ENCODE results near the gene CTIF.

The CTIF gene

GRCh38 chr18:48533340-48534070 lies 5.3 kb upstream of the CTIF start:
- Histone ChIP-seq H3K27ac (ENCODE audit: low read length) (no peak overlapping the region), H3K9ac (ENCODE audit: low read length in 2 of 2) (no peak overlapping the region), H3K36me3 (ENCODE audit: control insufficient read depth in 2 of 2, insufficient read depth in 2 of 2, low read length in 2 of 2) (no peaks in the 10 kb centered on the region), H3K9me3 (ENCODE audit: control insufficient read depth in 2 of 2, low read length in 2 of 2) (no peaks in the 10 kb centered on the region), H3K4me1 (ENCODE audit: control insufficient read depth, insufficient read depth, low read length) (peaks cover 3% of the 10 kb centered on the region), H3K4me3 (ENCODE audit: low read length in 2 of 2) (no peak overlapping the region), H3K27me3 (ENCODE audit: control insufficient read depth in 1 of 2, insufficient read depth in 2 of 2, low read length in 2 of 2) (peaks cover 0 to 3% of the 10 kb centered on the region in 2 donors)

GRCh38 chr18:48534364-48534763 lies 4.5 kb upstream of the CTIF start:
- Histone ChIP-seq H3K4me3 (ENCODE audit: low read length in 2 of 2) (no peak overlapping the region), H3K36me3 (ENCODE audit: control insufficient read depth in 2 of 2, insufficient read depth in 2 of 2, low read length in 2 of 2) (no peaks in the 10 kb centered on the region), H3K9me3 (ENCODE audit: control insufficient read depth in 2 of 2, low read length in 2 of 2) (no peaks in the 10 kb centered on the region), H3K9ac (ENCODE audit: low read length in 2 of 2) (no peak overlapping the region), H3K27me3 (ENCODE audit: control insufficient read depth in 1 of 2, insufficient read depth in 2 of 2, low read length in 2 of 2) (peaks cover 0 to 3% of the 10 kb centered on the region in 2 donors), H3K4me1 (ENCODE audit: control insufficient read depth, insufficient read depth, low read length) (peaks cover 3% of the 10 kb centered on the region), H3K27ac (ENCODE audit: low read length) (no peak overlapping the region)

GRCh38 chr18:48535956-48536355 lies 2.9 kb upstream of the CTIF start:
- H3K36me3 ChIP-seq (ENCODE audit: control insufficient read depth in 2 of 2, insufficient read depth in 2 of 2, low read length in 2 of 2) = no peaks in the 10 kb centered on the region
- H3K27me3 ChIP-seq (ENCODE audit: control insufficient read depth in 1 of 2, insufficient read depth in 2 of 2, low read length in 2 of 2) = peaks cover 0 to 1% of the 10 kb centered on the region in 2 donors
- no peak overlapping the region for H3K9ac ChIP-seq (ENCODE audit: low read length in 2 of 2)
- H3K4me1 ChIP-seq (ENCODE audit: control insufficient read depth, insufficient read depth, low read length) = peaks cover 3% of the 10 kb centered on the region
- H3K9me3 ChIP-seq (ENCODE audit: control insufficient read depth in 2 of 2, low read length in 2 of 2) = no peaks in the 10 kb centered on the region
- H3K4me3 ChIP-seq (ENCODE audit: low read length in 2 of 2) = no peak overlapping the region
- no peak overlapping the region for H3K27ac ChIP-seq (ENCODE audit: low read length)

- Histone ChIP-seq H3K4me1 (ENCODE audit: control insufficient read depth, insufficient read depth, low read length) (peaks cover 6% of the 10 kb centered on the region), H3K9ac (ENCODE audit: low read length in 2 of 2) (no peak overlapping the region), H3K9me3 (ENCODE audit: control insufficient read depth in 2 of 2, low read length in 2 of 2) (no peaks in the 10 kb centered on the region), H3K27me3 (ENCODE audit: control insufficient read depth in 1 of 2, insufficient read depth in 2 of 2, low read length in 2 of 2) (no peaks in the 10 kb centered on the region), H3K4me3 (ENCODE audit: low read length in 2 of 2) (no peak overlapping the region), H3K27ac (ENCODE audit: low read length) (no peak overlapping the region), H3K36me3 (ENCODE audit: control insufficient read depth in 2 of 2, insufficient read depth in 2 of 2, low read length in 2 of 2) (no peaks in the 10 kb centered on the region)
These were observed 2.3 kb upstream of the CTIF start for GRCh38 chr18:48536516-48536915.

- Histone ChIP-seq H3K27me3 (ENCODE audit: control insufficient read depth in 1 of 2, insufficient read depth in 2 of 2, low read length in 2 of 2) (no peaks in the 10 kb centered on the region), H3K36me3 (ENCODE audit: control insufficient read depth in 2 of 2, insufficient read depth in 2 of 2, low read length in 2 of 2) (no peaks in the 10 kb centered on the region), H3K4me1 (ENCODE audit: control insufficient read depth, insufficient read depth, low read length) (peaks cover 17% of the 10 kb centered on the region)
These were observed 797 bp downstream of the CTIF start for GRCh38 chr18:48539406-48540250.

GRCh38 chr18:48540251-48541025 lies 1.6 kb downstream of the CTIF start:
- no peaks in the 10 kb centered on the region for H3K27me3 ChIP-seq (ENCODE audit: control insufficient read depth in 1 of 2, insufficient read depth in 2 of 2, low read length in 2 of 2)
- H3K4me3 ChIP-seq (ENCODE audit: low read length in 2 of 2) = peak overlapping the region; percentile 67 to 90
- peaks cover 25% of the 10 kb centered on the region for H3K4me1 ChIP-seq (ENCODE audit: control insufficient read depth, insufficient read depth, low read length)
- no peaks in the 10 kb centered on the region for H3K36me3 ChIP-seq (ENCODE audit: control insufficient read depth in 2 of 2, insufficient read depth in 2 of 2, low read length in 2 of 2)
- peak overlapping the region; percentile 87 for H3K27ac ChIP-seq (ENCODE audit: low read length)
- H3K9ac ChIP-seq (ENCODE audit: low read length in 2 of 2) = peak overlapping the region; percentile 84 to 88
- H3K9me3 ChIP-seq (ENCODE audit: control insufficient read depth in 2 of 2, low read length in 2 of 2) = no peaks in the 10 kb centered on the region

More at GRCh38 chr18:48539406-48540250, 797 bp downstream of the CTIF start:
- Histone ChIP-seq H3K9ac (ENCODE audit: low read length in 2 of 2) (peak overlapping the region; percentile 84 to 88), H3K27ac (ENCODE audit: low read length) (peak overlapping the region; percentile 87), H3K9me3 (ENCODE audit: control insufficient read depth in 2 of 2, low read length in 2 of 2) (no peaks in the 10 kb centered on the region), H3K4me3 (ENCODE audit: low read length in 2 of 2) (peak overlapping the region; percentile 67 to 90)

- H3K27ac ChIP-seq (ENCODE audit: low read length) = peak overlapping the region; percentile 87
- H3K9ac ChIP-seq (ENCODE audit: low read length in 2 of 2) = peak overlapping the region; percentile 60 to 75
- no peaks in the 10 kb centered on the region for H3K27me3 ChIP-seq (ENCODE audit: control insufficient read depth in 1 of 2, insufficient read depth in 2 of 2, low read length in 2 of 2)
- H3K36me3 ChIP-seq (ENCODE audit: control insufficient read depth in 2 of 2, insufficient read depth in 2 of 2, low read length in 2 of 2) = no peaks in the 10 kb centered on the region
- H3K4me1 ChIP-seq (ENCODE audit: control insufficient read depth, insufficient read depth, low read length) = peaks cover 32% of the 10 kb centered on the region
- H3K9me3 ChIP-seq (ENCODE audit: control insufficient read depth in 2 of 2, low read length in 2 of 2) = no peaks in the 10 kb centered on the region
- H3K4me3 ChIP-seq (ENCODE audit: low read length in 2 of 2) = peak overlapping the region; percentile 51 to 90
These were observed 2.4 kb downstream of the CTIF start for GRCh38 chr18:48541026-48541746.

- peaks cover 39% of the 10 kb centered on the region for H3K4me1 ChIP-seq (ENCODE audit: control insufficient read depth, insufficient read depth, low read length)
- H3K9me3 ChIP-seq (ENCODE audit: control insufficient read depth in 2 of 2, low read length in 2 of 2) = no peaks in the 10 kb centered on the region
- H3K27ac ChIP-seq (ENCODE audit: low read length) = peak overlapping the region; percentile 87
- H3K4me3 ChIP-seq (ENCODE audit: low read length in 2 of 2) = peak overlapping the region in 1 of 2 donors; percentile 90
- H3K27me3 ChIP-seq (ENCODE audit: control insufficient read depth in 1 of 2, insufficient read depth in 2 of 2, low read length in 2 of 2) = no peaks in the 10 kb centered on the region
- H3K36me3 ChIP-seq (ENCODE audit: control insufficient read depth in 2 of 2, insufficient read depth in 2 of 2, low read length in 2 of 2) = no peaks in the 10 kb centered on the region
- peak overlapping the region; percentile 60 to 75 for H3K9ac ChIP-seq (ENCODE audit: low read length in 2 of 2)
These were observed 3.0 kb downstream of the CTIF start for GRCh38 chr18:48541747-48542400.

GRCh38 chr18:48542513-48543181 lies 3.8 kb downstream of the CTIF start:
- Histone ChIP-seq H3K36me3 (ENCODE audit: control insufficient read depth in 2 of 2, insufficient read depth in 2 of 2, low read length in 2 of 2) (no peaks in the 10 kb centered on the region), H3K27ac (ENCODE audit: low read length) (peak overlapping the region; percentile 19), H3K27me3 (ENCODE audit: control insufficient read depth in 1 of 2, insufficient read depth in 2 of 2, low read length in 2 of 2) (no peaks in the 10 kb centered on the region), H3K4me3 (ENCODE audit: low read length in 2 of 2) (no peak overlapping the region), H3K9me3 (ENCODE audit: control insufficient read depth in 2 of 2, low read length in 2 of 2) (no peaks in the 10 kb centered on the region), H3K4me1 (ENCODE audit: control insufficient read depth, insufficient read depth, low read length) (peaks cover 47% of the 10 kb centered on the region), H3K9ac (ENCODE audit: low read length in 2 of 2) (no peak overlapping the region)

Data from stomach smooth muscle (tissue), 2 donors.